CD4-positive, alpha-beta T cell treated with Interleukin-15 for 4 hours (primary cell): ENCODE measurements around the gene DYNLL1.
"Not testable (repeated sequence)": the region's sequence is repeated elsewhere in the genome, so short reads cannot be mapped to it uniquely, and the experiment has no call there.

Source experiments
- DNase-seq: peaks from one replicate; pipeline ENCODE4 v3.0.0-alpha.2; 2020; ENCODE audit warnings: low spot score

Gene DYNLL1

GRCh38 chr12:120495731-120496412, at the start of gene DYNLL1:
TSS of gene DYNLL1 (plus strand) at chr12:120496113. CDS start at chr12:120496422, 309 bp downstream.
- peak; percentile 97 for DNase-seq

- DNase-seq: not testable (repeated sequence)
Measured at GRCh38 chr12:120446844-120447178, 49.1 kb upstream of the DYNLL1 start.

GRCh38 chr12:120447992-120448391, 47.9 kb upstream of the DYNLL1 start:
- no peak for DNase-seq

GRCh38 chr12:120452524-120452923, 43.4 kb upstream of the DYNLL1 start:
- DNase-seq: not testable (repeated sequence)

- DNase-seq: no peak
Measured at GRCh38 chr12:120453060-120453750, 42.7 kb upstream of the DYNLL1 start.

- peak; percentile 46 for DNase-seq
Measured at GRCh38 chr12:120453977-120454376, 41.9 kb upstream of the DYNLL1 start.

DNA sequence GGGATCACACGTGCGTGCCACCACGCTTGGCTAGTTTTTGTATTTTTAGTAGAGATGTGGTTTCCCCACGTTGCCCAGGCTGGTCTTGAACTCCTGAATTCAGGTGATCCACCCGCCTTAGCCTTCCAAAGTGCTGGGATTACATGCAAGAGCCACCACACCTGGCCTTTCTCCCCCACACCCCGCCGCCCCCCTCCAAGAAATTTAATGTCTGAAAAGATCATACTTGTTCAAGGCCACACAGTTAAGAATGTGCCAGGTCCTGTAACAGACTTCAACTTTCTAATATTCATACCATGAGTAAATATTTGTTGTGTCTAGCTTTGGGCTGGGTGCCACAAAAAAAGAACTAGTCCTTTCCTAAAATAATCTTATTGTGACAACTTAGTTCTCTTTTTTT, 40.6 kb upstream of the DYNLL1 start:
- no peak for DNase-seq

GRCh38 chr12:120457133-120457532, 38.8 kb upstream of the DYNLL1 start:
- no peak for DNase-seq

- no peak for DNase-seq
Measured at GRCh38 chr12:120460157-120460556, 35.8 kb upstream of the DYNLL1 start.

- DNase-seq: no peak
Measured at GRCh38 chr12:120462099-120462640, 33.7 kb upstream of the DYNLL1 start.

DNA sequence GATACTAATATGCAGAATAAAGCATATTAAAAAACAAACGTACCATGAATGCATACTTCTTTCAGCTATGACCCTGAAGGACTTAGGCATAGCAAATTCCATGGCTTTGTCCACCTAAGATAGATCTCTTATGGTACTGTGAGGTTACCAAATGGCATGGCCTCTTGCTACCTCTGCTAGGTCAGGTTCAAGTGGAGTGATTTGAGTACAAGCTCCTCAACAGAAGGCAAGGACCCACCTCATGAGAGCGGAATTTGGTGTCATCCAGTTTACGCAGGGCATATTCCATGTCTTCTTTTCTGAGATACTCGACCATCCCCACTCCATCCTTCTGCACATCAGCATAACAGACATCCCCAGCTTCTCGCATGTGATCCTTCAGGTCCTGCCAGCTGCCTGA, 32.2 kb upstream of the DYNLL1 start:
- DNase-seq: no peak

DNA sequence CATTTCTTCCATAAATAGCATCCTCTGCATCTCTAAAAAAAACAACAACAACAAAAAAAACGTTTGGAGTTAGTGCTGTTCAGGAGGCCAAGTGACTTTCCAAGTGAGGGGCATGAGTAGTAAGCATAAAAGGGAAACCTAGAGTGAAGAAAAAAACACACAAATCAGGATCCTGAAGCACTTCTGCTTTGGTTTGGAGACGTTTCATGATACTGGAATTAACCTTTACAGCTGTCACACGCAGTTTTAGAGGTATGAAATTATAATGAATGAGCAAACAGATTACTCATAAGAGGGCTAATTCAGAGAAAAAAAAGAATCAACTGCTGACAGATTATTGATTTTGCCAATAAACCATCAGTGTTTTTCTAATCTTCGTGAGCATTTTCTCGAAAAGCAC, 30.2 kb upstream of the DYNLL1 start:
- DNase-seq: no peak

GRCh38 chr12:120466560-120467315, 29.2 kb upstream of the DYNLL1 start:
- peak; percentile 51 for DNase-seq

DNA sequence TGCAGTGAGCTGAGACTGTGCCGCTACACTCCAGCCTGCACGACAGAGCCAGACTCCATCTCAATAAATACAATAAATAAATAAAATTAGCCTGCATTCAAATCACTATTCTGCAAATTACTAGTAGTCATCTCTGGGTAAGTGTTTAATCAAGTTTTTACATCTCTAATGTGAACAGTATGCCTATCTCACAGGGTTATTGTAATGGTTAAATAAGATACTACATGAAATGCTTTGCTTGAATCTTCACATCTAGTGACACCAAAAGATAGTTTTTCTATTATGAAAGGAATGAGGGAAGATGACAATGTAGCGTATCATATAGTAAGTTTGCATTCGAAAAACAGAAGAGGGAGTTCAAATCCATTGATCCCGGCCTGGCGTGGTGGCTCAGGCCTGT, 28.5 kb upstream of the DYNLL1 start:
- no peak for DNase-seq

DNA sequence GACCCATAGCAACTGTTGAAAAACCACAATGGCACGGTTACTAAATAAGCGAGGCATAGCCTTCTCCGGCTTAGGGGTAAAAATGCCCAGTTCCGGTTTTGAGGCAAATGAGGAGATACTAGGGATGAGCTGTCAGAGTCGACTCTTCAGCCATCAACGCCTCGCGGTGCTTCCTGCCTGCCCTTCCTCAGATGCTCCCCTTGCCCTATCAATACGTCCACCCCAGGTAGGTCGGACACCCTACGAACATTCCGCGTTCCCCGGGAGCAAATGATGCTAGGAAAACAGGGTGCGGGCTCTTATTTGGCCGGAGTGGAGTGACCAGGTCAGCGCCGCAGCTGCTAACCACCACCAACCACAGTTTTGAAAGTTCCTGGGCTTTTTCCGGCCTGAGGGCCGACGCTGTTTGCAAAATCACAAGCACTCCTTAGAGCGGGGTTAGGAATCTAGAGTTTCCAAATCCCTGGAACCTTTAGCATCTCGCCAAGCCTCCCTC, 27.5 kb upstream of the DYNLL1 start:
- peak; percentile 22 for DNase-seq

DNA sequence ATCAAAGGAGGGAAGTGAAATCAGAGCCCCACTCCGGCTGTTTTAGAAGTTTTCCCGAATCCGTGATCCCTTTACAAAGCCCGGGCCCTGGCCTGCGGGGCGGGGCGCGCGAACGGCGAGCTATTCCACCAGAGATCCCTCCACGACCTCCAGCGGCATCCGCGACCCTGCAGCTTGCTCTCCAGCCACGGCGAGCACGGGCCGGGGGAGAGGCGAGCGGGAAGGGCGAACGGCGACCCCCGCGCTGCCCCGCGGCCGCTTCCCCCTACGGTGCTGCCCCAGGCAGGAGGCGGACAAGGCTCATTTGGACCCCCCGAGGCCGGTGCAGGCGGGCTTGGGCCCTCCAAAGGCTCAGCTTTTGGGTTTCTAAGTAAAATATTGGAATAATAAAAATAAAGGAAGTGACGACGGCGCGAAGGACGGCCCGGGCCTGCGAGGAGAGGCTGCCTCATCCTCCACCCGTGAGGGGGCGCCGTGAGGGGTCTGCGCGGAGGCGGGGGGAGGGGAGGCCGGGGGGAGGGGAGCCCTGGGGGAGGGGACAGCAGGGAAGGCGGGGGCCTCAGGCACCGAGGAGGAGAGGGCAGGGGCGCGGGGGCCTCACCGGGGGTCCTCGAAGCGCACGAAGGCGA, 27.0 kb upstream of the DYNLL1 start:
- DNase-seq: peak; percentile 53

DNA sequence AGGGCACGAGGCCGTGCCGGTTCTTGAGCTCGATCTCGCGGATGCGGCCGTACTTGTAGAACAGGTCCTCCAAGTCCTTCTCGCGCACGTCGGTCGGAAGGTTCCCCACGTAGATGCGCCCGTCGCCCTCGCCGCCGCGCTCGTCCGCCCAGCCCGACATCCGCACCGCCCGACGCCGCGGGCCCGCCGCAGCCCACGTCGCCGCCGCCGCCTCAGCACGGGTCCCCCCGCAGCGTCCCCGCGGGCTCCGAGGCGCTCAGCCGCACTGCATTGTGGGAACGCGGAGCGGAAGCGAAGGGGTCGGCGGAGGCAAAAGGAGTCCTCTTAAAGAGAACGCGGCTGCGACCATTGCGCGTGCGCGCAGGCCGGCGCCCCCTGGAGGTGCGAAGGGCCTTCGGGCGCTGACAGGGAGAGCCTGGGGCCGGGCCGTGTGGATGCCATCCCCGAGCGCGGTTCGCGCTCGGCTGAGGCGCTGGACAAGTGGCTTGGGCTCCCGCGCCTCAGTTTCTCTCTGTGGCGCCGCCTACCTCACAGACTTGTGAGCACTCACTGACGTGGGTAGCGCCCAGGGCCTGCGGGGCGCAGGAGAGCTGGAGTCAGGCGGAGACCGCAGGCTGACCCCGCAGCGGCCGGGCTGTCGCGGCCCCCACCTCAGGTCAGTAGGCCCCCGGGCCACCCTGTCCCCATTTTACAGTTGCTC, 26.3 kb upstream of the DYNLL1 start, which contains the start of gene SRSF9:
Gene SRSF9 (minus strand): TSS at position 299 of the 700 bp plus-strand sequence. CDS start 139 bp downstream, at position 160.
- DNase-seq: peak; percentile 97

- peak; percentile 6 for DNase-seq
Measured at GRCh38 chr12:120470150-120470784, 25.6 kb upstream of the DYNLL1 start.

DNA sequence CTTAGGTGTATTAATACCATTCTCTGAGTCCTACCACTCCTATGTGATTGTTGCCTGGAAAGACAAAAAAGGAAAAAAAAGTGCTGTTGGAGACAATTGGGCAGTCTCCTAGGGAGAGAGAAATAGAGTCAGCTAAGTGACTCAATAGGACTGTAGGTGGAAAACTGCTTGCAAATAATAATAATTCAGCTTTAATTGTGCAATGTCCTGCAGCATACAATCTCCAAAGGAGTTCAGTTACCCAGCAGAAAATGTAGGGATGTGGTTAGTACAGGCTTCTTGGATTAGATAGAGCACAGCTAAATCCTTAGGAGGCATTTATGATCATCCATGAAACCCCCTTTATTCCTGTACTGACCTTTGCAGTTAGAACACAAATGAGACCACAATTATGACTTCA, 23.4 kb upstream of the DYNLL1 start:
- no peak for DNase-seq

- no peak for DNase-seq
Measured at GRCh38 chr12:120473807-120474615, 21.9 kb upstream of the DYNLL1 start.
